Measurements from ENCODE around the gene LMF1.

The LMF1 gene

DNA sequence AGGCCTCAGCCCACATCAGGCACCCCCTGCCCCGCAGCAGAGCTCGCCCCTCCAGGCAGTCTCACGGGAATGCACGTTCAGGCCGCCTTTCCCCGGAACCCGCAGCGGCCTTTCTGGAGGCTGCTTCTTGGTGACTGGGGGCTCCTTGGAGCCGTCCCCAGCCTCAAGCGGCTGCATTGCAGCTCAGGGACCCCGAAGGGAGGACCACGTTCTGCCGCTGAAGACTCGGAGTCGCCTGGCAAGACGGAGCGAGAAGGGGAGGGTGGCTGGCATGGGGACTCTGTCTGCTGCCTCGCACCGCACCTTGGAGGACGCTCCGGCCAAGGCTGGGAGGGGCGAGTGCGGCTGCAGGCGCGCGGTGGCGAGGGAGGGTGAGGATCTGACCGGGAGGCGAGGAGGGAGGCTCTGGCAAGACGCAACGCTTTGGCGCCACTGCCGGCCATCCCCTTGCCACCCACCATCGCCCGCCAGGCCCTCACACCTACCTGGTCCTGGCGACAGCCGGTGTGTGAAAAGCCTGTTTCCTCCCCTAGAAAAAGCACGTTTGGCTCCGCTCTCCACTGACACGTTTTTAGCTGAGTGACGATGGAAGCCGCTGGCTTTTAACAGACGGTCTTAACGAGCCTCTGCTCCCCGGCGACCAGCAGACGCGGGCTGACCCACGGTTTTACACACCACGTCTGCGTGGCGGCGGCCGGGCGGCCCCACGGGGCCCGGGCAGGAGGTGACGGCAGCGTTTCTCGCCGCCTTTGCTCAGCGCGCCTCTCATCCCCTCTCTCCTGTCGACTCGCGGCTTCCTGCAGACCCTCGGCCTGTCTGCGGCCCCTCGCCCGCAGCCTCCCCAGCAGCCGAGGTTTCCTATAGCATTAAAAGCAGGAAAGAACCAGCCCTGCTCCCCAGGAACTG lies 153.5 kb downstream of the LMF1 start:
- no peak for TF ChIP-seq TAF1 (IDR thresholded peaks at IDR 0.05; ENCODE audit: borderline replicate concordance, insufficient read depth, low read length)
- TF ChIP-seq FOXP2 (optimal IDR thresholded peaks at IDR 0.05; ENCODE audit: borderline replicate concordance, extremely low read depth, extremely low read length, insufficient read depth), result no peak
- TF ChIP-seq SIN3A (IDR thresholded peaks at IDR 0.05; ENCODE audit: borderline replicate concordance, insufficient read depth, low read length), result no peak
- no peak for TF ChIP-seq REST (IDR thresholded peaks at IDR 0.05; ENCODE audit: insufficient read depth in 1 of 2, low read depth in 2 of 2, low read length in 2 of 2)
- TF ChIP-seq POLR2AphosphoS5 (IDR thresholded peaks at IDR 0.05; ENCODE audit: low read depth, low read length), result no peak

- TF ChIP-seq SIN3A (IDR thresholded peaks at IDR 0.05; ENCODE audit: borderline replicate concordance, insufficient read depth, low read length) (no peak), TAF1 (IDR thresholded peaks at IDR 0.05; ENCODE audit: borderline replicate concordance, insufficient read depth, low read length) (no peak), REST (IDR thresholded peaks at IDR 0.05; ENCODE audit: insufficient read depth in 1 of 2, low read depth in 2 of 2, low read length in 2 of 2) (no peak), POLR2AphosphoS5 (IDR thresholded peaks at IDR 0.05; ENCODE audit: low read depth, low read length) (no peak), FOXP2 (optimal IDR thresholded peaks at IDR 0.05; ENCODE audit: borderline replicate concordance, extremely low read depth, extremely low read length, insufficient read depth) (no peak)
Observed at GRCh38 chr16:815861-816260, 154.9 kb downstream of the LMF1 start.

DNA sequence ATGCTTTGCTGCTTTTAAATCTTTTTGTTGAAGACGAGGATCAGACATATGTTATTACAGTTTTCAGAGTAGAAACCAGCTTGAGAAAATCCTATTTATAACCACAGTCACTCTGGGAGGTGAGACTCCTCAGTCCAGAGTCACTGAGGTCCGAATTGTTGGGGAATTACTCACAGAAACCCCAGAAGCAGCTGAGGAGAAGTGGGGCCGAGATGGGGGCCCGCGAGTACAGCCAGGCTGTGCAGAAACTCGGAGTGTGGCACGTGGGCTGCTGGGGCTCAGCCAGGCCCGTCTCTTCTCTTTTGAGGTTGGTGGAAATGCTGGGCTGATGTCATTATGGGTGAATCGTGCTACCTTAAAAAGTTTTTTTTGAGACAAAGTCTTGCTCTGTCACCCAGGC lies 155.8 kb downstream of the LMF1 start:
- no peak for TF ChIP-seq REST (IDR thresholded peaks at IDR 0.05; ENCODE audit: insufficient read depth in 1 of 2, low read depth in 2 of 2, low read length in 2 of 2)
- no peak for TF ChIP-seq TAF1 (IDR thresholded peaks at IDR 0.05; ENCODE audit: borderline replicate concordance, insufficient read depth, low read length)
- TF ChIP-seq POLR2AphosphoS5 (IDR thresholded peaks at IDR 0.05; ENCODE audit: low read depth, low read length), result no peak

DNA sequence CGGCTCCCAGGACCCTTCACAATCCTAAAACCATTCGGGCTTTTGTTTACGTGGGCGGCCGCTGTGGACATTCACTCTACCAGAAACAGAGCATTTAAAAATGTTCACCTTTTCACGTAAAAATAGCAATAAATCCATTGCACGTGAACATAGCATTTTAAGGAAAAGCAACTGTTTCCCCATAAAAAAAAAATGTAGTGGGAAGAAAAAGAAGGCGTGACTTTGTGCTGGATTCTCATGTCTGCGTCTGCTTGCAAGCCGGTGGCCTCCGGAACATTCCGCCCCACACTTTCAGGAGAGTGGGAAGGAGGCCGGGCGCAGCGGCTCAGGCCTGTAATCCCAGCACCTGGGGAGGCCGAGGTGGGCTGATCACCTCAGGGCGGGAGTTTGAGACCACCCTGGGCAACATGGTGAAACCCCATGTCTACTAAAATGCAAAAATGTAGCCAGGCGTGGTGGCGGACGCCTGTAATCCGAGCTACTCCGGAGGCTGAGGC lies 156.8 kb downstream of the LMF1 start:
- TF ChIP-seq REST (IDR thresholded peaks at IDR 0.05; ENCODE audit: insufficient read depth in 1 of 2, low read depth in 2 of 2, low read length in 2 of 2) (no peak), FOXP2 (optimal IDR thresholded peaks at IDR 0.05; ENCODE audit: borderline replicate concordance, extremely low read depth, extremely low read length, insufficient read depth) (no peak), POLR2AphosphoS5 (IDR thresholded peaks at IDR 0.05; ENCODE audit: low read depth, low read length) (no peak), SIN3A (IDR thresholded peaks at IDR 0.05; ENCODE audit: borderline replicate concordance, insufficient read depth, low read length) (no peak), TAF1 (IDR thresholded peaks at IDR 0.05; ENCODE audit: borderline replicate concordance, insufficient read depth, low read length) (no peak)

Data from PFSK-1 (cell line).